ENCODE results near the gene NTN1.

- no peak for TF ChIP-seq EZH2 (IDR thresholded peaks at IDR 0.05; ENCODE audit: borderline replicate concordance, insufficient read depth, low read length, poor library complexity, severe bottlenecking)
- TF ChIP-seq CTCF (IDR thresholded peaks at IDR 0.05; ENCODE audit: poor library complexity, severe bottlenecking): no peak
- TF ChIP-seq, protein P1, sequence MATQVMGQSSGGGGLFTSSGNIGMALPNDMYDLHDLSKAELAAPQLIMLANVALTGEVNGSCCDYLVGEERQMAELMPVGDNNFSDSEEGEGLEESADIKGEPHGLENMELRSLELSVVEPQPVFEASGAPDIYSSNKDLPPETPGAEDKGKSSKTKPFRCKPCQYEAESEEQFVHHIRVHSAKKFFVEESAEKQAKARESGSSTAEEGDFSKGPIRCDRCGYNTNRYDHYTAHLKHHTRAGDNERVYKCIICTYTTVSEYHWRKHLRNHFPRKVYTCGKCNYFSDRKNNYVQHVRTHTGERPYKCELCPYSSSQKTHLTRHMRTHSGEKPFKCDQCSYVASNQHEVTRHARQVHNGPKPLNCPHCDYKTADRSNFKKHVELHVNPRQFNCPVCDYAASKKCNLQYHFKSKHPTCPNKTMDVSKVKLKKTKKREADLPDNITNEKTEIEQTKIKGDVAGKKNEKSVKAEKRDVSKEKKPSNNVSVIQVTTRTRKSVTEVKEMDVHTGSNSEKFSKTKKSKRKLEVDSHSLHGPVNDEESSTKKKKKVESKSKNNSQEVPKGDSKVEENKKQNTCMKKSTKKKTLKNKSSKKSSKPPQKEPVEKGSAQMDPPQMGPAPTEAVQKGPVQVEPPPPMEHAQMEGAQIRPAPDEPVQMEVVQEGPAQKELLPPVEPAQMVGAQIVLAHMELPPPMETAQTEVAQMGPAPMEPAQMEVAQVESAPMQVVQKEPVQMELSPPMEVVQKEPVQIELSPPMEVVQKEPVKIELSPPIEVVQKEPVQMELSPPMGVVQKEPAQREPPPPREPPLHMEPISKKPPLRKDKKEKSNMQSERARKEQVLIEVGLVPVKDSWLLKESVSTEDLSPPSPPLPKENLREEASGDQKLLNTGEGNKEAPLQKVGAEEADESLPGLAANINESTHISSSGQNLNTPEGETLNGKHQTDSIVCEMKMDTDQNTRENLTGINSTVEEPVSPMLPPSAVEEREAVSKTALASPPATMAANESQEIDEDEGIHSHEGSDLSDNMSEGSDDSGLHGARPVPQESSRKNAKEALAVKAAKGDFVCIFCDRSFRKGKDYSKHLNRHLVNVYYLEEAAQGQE (IDR thresholded peaks at IDR 0.05; ENCODE audit: borderline replicate concordance): no peak
- no peak for TF ChIP-seq MXI1 (conservative IDR thresholded peaks at IDR 0.05; ENCODE audit: poor library complexity, severe bottlenecking)
- no peak for TF ChIP-seq POLR2AphosphoS5 (IDR thresholded peaks at IDR 0.05)
- TF ChIP-seq RAD21 (conservative IDR thresholded peaks at IDR 0.05): no peak
- TF ChIP-seq TAF1 (IDR thresholded peaks at IDR 0.05; ENCODE audit: low read depth): no peak
Measured at GRCh38 chr17:9234389-9234945, 213.2 kb downstream of the NTN1 start.

Data from neural cell (in vitro differentiated cells).